Trophoblast cell (in vitro differentiated cells and primary cell): ENCODE results near the gene ALK.

ENCODE experiments used
- DNase-seq, 2 donors: peaks; one replicate each; pipeline ENCODE4 v3.0.0-alpha.2; 2016
- H2AFZ ChIP-seq: 2 replicates; pipeline ENCODE4 v1.6.1; 2013; ENCODE audit warnings: low read length, moderate library complexity, mild to moderate bottlenecking; ENCODE audit not compliant: insufficient read depth, poor library complexity
- H2AK5ac ChIP-seq: 2 replicates; pipeline ENCODE4 v1.6.1; 2013; ENCODE audit warnings: mild to moderate bottlenecking, low read length
- H2BK120ac ChIP-seq: 2 replicates; pipeline ENCODE4 v1.6.1; 2013; ENCODE audit warnings: low read length, mild to moderate bottlenecking, moderate library complexity; ENCODE audit not compliant: insufficient read depth, poor library complexity
- H2BK12ac ChIP-seq: 2 replicates; pipeline ENCODE4 v1.6.1; 2013; ENCODE audit warnings: mild to moderate bottlenecking, low read length, moderate library complexity
- H2BK5ac ChIP-seq: 2 replicates; pipeline ENCODE4 v1.6.1; 2013; ENCODE audit warnings: low read length, low read depth, moderate library complexity, mild to moderate bottlenecking; ENCODE audit not compliant: poor library complexity
- H3K14ac ChIP-seq: 2 replicates; pipeline ENCODE4 v1.6.1; 2013; ENCODE audit warnings: mild to moderate bottlenecking, low read length
- H3K18ac ChIP-seq: 2 replicates; pipeline ENCODE4 v1.6.1; 2013; ENCODE audit warnings: mild to moderate bottlenecking, low read length
- H3K23ac ChIP-seq: 2 replicates; pipeline ENCODE4 v1.6.1; 2013; ENCODE audit warnings: low read length
- H3K27ac ChIP-seq: 2 replicates; pipeline ENCODE4 v1.5.1; 2013; ENCODE audit warnings: low read depth, mild to moderate bottlenecking, inconsistent platforms, low read length, moderate library complexity
- H3K27me3 ChIP-seq: 2 replicates; pipeline ENCODE4 v1.6.1; 2013; ENCODE audit warnings: inconsistent platforms, mild to moderate bottlenecking, low read length, moderate library complexity; ENCODE audit not compliant: insufficient read depth
- H3K36me3 ChIP-seq, 2 experiments: 1 replicate in 1 of 2; 2 replicates in 1 of 2; pipeline ENCODE4 v1.6.1; 2013; ENCODE audit warnings: low read length in 2 of 2, mild to moderate bottlenecking in 2 of 2, moderate library complexity in 1 of 2; ENCODE audit not compliant: insufficient read depth in 2 of 2, control insufficient read depth in 1 of 2
- H3K4ac ChIP-seq: 2 replicates; pipeline ENCODE4 v1.6.1; 2013; ENCODE audit warnings: low read depth, mild to moderate bottlenecking, low read length, moderate library complexity
- H3K4me1 ChIP-seq, 2 experiments: 1 replicate in 1 of 2; 2 replicates in 1 of 2; pipeline ENCODE4 v1.6.1; 2013; ENCODE audit warnings: low read length in 2 of 2, mild to moderate bottlenecking in 2 of 2, moderate library complexity in 1 of 2; ENCODE audit not compliant: insufficient read depth in 2 of 2, control insufficient read depth in 1 of 2
- H3K4me2 ChIP-seq: 2 replicates; pipeline ENCODE4 v1.6.1; 2013; ENCODE audit warnings: inconsistent platforms, mild to moderate bottlenecking, low read length, moderate library complexity
- H3K4me3 ChIP-seq: 2 replicates; pipeline ENCODE4 v1.5.1; 2013; ENCODE audit warnings: mild to moderate bottlenecking, low read depth, low read length, inconsistent platforms
- H3K79me1 ChIP-seq: one replicate; pipeline ENCODE4 v1.6.1; 2013; ENCODE audit warnings: low read length
- H3K79me2 ChIP-seq: 2 replicates; pipeline ENCODE4 v1.6.1; 2013; ENCODE audit warnings: low read length, mild to moderate bottlenecking; ENCODE audit not compliant: control insufficient read depth, insufficient read depth, poor library complexity
- H3K9ac ChIP-seq: 2 replicates; pipeline ENCODE4 v1.6.1; 2013; ENCODE audit warnings: mild to moderate bottlenecking, low read length
- H3K9me3 ChIP-seq: 2 replicates; pipeline ENCODE4 v1.6.1; 2013; ENCODE audit warnings: low read depth, mild to moderate bottlenecking, control low read depth, inconsistent platforms, low read length; ENCODE audit not compliant: insufficient read depth
- H4K12ac ChIP-seq: 2 replicates; pipeline ENCODE4 v1.6.1; 2013; ENCODE audit warnings: low read depth, mild to moderate bottlenecking, low read length, moderate library complexity
- H4K8ac ChIP-seq: 2 replicates; pipeline ENCODE4 v1.6.1; 2013; ENCODE audit warnings: low read depth, mild to moderate bottlenecking, low read length, moderate library complexity
- H4K91ac ChIP-seq: one replicate; pipeline ENCODE4 v1.6.1; 2013; ENCODE audit warnings: low read depth, mild to moderate bottlenecking, low read length, moderate library complexity
- WGBS: extraction: QIAGEN DNeasy Blood & Tissue Kit; methylation state at CpG from one replicate; pipeline ENCODE4 v1.1.7; 2013; ENCODE audit warnings: missing lambda C conversion rate; ENCODE audit not compliant: insufficient read length, insufficient coverage; ENCODE audit errors: extremely low coverage; 5-methylcytosine and 5-hydroxymethylcytosine counted together

Gene ALK

DNA sequence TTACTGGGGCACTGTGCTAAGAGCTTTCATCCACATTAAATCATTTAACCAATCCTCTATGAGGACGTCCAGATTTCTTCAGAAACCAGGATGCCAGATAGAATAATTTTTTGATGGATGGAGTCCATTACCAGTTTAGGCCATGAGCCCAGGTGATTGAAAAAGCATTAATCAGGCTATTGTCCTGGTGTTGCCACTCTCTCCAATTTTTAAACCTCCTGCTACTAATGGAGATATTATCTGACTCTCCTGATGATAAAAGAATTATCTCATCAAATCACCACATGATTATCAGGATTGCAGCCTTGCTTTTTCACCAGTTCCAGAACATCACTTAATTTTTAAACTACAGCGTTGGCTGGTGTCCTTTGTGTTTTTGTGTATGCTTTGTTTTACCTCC, 404.0 kb downstream of the ALK start:
- Histone ChIP-seq H3K27me3 (no peaks in the 10 kb centered on the region), H3K9ac (no peak overlapping the region), H3K14ac (no peak overlapping the region), H4K91ac (no peak overlapping the region), H3K4ac (no peak overlapping the region), H3K9me3 (no peaks in the 10 kb centered on the region), H3K4me2 (no peak overlapping the region), H4K12ac (no peak overlapping the region), H2BK5ac (no peak overlapping the region), H2BK12ac (no peak overlapping the region), H3K4me1 (no peaks in the 10 kb centered on the region), H3K79me2 (no peaks in the 10 kb centered on the region), H3K27ac (no peak overlapping the region), H2AK5ac (no peak overlapping the region), H3K23ac (no peak overlapping the region), H3K36me3 (no peaks in the 10 kb centered on the region), H2AFZ (no peak overlapping the region), H3K79me1 (no peaks in the 10 kb centered on the region), H3K4me3 (no peak overlapping the region), H4K8ac (no peak overlapping the region), H3K18ac (no peak overlapping the region), H2BK120ac (no peak overlapping the region)
- DNase-seq = no peak
- WGBS = no CpG with 5 or more reads among the region's 2 CpGs

- Histone ChIP-seq H2BK5ac (no peak overlapping the region), H3K4me2 (no peak overlapping the region), H3K9ac (no peak overlapping the region), H3K9me3 (no peaks in the 10 kb centered on the region), H3K27me3 (no peaks in the 10 kb centered on the region), H2AFZ (no peak overlapping the region), H3K23ac (no peak overlapping the region), H3K4me1 (no peaks in the 10 kb centered on the region), H2BK120ac (no peak overlapping the region), H3K27ac (no peak overlapping the region), H2AK5ac (no peak overlapping the region), H2BK12ac (no peak overlapping the region), H3K79me1 (no peaks in the 10 kb centered on the region), H3K4me3 (no peak overlapping the region), H3K14ac (no peak overlapping the region), H3K79me2 (no peaks in the 10 kb centered on the region), H4K12ac (no peak overlapping the region), H4K91ac (no peak overlapping the region), H3K4ac (no peak overlapping the region), H4K8ac (no peak overlapping the region), H3K18ac (no peak overlapping the region), H3K36me3 (no peaks in the 10 kb centered on the region)
- DNase-seq = no peak
- WGBS = no CpG with 5 or more reads among the region's 2 CpGs
Measured at GRCh38 chr2:29516767-29517166, 404.6 kb downstream of the ALK start.

- H4K91ac ChIP-seq = no peak overlapping the region
- no CpG with 5 or more reads among the region's 1 CpG for WGBS
- no peaks in the 10 kb centered on the region for H3K79me2 ChIP-seq
- H3K27ac ChIP-seq = no peak overlapping the region
- no peak overlapping the region for H4K8ac ChIP-seq
- H3K14ac ChIP-seq = no peak overlapping the region
- no peak overlapping the region for H2BK120ac ChIP-seq
- no peak overlapping the region for H3K4ac ChIP-seq
- DNase-seq = no peak
- H3K36me3 ChIP-seq = no peaks in the 10 kb centered on the region
- H3K23ac ChIP-seq = no peak overlapping the region
- no peaks in the 10 kb centered on the region for H3K79me1 ChIP-seq
- no peak overlapping the region for H2BK5ac ChIP-seq
- H4K12ac ChIP-seq = no peak overlapping the region
- H3K9me3 ChIP-seq = peaks cover 1% of the 10 kb centered on the region
- no peak overlapping the region for H2AFZ ChIP-seq
- no peak overlapping the region for H3K4me2 ChIP-seq
- H3K18ac ChIP-seq = no peak overlapping the region
- no peak overlapping the region for H3K4me3 ChIP-seq
- no peak overlapping the region for H2BK12ac ChIP-seq
- no peak overlapping the region for H2AK5ac ChIP-seq
- H3K9ac ChIP-seq = no peak overlapping the region
- H3K27me3 ChIP-seq = no peaks in the 10 kb centered on the region
- no peaks in the 10 kb centered on the region for H3K4me1 ChIP-seq
Measured at GRCh38 chr2:29509878-29510277, 411.5 kb downstream of the ALK start.

DNA sequence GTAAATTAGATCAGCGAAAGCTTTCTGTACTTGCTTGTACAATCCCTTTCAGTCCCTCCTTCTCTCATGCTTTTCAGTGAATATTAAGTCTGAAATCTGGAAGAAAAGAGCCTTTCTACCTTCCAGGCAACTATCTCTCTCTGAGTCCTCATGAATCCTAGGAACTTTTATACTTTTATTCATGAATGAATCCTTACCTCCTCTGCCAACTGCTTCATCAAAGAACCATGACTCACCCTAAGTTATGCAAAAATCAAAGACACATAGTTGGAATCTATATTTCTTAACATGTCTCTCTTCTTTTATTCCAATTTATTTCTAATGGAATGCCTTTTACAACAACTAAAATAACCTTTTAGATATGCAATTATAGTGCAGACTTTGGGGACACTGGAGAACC, 412.0 kb downstream of the ALK start:
- H2AK5ac ChIP-seq = no peak overlapping the region
- H3K9ac ChIP-seq = no peak overlapping the region
- DNase-seq = no peak
- no peaks in the 10 kb centered on the region for H3K79me1 ChIP-seq
- no peak overlapping the region for H3K4me3 ChIP-seq
- no peak overlapping the region for H3K27ac ChIP-seq
- H3K23ac ChIP-seq = no peak overlapping the region
- H4K8ac ChIP-seq = no peak overlapping the region
- no peaks in the 10 kb centered on the region for H3K79me2 ChIP-seq
- H2BK120ac ChIP-seq = no peak overlapping the region
- H3K36me3 ChIP-seq = no peaks in the 10 kb centered on the region
- H4K12ac ChIP-seq = no peak overlapping the region
- H3K4me1 ChIP-seq = no peaks in the 10 kb centered on the region
- no peak overlapping the region for H2AFZ ChIP-seq
- H3K4ac ChIP-seq = no peak overlapping the region
- H4K91ac ChIP-seq = no peak overlapping the region
- WGBS = no CpG with 5 or more reads among the region's 1 CpG
- H3K18ac ChIP-seq = no peak overlapping the region
- no peak overlapping the region for H2BK12ac ChIP-seq
- no peak overlapping the region for H2BK5ac ChIP-seq
- H3K9me3 ChIP-seq = peaks cover 1% of the 10 kb centered on the region
- no peak overlapping the region for H3K14ac ChIP-seq
- no peak overlapping the region for H3K4me2 ChIP-seq
- no peaks in the 10 kb centered on the region for H3K27me3 ChIP-seq
